GM12874 (cell line): ENCODE measurements around the gene CDK5RAP2.

Experiments
- TF ChIP-seq, protein P1 (sequence below): IDR thresholded peaks from 2 replicates; pipeline ENCODE4 v1.5.1; 2011; ENCODE audit warnings: low read depth, mild to moderate bottlenecking, control low read depth, low read length, moderate library complexity; ENCODE audit not compliant: insufficient read depth

Gene CDK5RAP2

DNA sequence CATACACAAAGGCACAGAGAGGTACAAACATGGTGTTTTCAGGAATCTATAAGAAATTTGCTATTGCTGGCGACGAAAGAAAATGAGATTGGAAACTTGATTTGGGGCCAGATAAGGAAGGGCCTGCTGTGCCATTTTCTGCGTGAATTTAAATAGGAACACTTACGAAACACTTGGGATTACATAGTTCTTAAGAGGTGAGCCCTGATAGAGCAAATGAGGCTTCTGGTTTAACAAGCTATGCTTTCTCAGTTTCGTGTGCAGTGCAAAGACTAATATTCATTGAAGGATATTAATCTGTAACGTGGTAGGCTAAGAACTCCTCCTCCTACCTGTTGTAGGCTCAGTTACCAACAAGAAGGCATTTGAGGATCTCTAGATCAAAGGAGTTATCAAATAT, 93.1 kb downstream of the CDK5RAP2 start:
- TF ChIP-seq, protein P1, sequence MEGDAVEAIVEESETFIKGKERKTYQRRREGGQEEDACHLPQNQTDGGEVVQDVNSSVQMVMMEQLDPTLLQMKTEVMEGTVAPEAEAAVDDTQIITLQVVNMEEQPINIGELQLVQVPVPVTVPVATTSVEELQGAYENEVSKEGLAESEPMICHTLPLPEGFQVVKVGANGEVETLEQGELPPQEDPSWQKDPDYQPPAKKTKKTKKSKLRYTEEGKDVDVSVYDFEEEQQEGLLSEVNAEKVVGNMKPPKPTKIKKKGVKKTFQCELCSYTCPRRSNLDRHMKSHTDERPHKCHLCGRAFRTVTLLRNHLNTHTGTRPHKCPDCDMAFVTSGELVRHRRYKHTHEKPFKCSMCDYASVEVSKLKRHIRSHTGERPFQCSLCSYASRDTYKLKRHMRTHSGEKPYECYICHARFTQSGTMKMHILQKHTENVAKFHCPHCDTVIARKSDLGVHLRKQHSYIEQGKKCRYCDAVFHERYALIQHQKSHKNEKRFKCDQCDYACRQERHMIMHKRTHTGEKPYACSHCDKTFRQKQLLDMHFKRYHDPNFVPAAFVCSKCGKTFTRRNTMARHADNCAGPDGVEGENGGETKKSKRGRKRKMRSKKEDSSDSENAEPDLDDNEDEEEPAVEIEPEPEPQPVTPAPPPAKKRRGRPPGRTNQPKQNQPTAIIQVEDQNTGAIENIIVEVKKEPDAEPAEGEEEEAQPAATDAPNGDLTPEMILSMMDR = no peak

- TF ChIP-seq, protein P1 = no peak
These were observed 93.6 kb downstream of the CDK5RAP2 start for GRCh38 chr9:120486347-120486746.

DNA sequence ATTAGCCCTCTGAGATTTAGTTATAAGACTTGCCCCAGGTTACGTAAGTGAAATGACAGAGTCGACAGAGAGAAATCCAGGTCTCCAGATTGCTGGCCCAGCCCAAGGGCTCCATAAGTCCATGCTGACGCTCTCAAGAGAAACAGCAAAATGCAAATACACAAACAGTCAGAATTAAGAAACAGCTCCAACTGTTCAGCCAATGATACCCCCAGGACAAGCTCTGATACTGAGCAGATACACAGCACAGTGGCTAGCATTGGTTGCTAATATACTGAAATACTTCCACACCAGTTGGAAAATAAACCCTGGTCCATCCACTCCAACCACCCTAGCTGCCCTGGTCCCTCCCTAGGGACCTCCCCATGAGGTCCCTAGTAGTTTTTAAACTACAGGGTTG, 94.2 kb downstream of the CDK5RAP2 start:
- TF ChIP-seq, protein P1 = no peak

GRCh38 chr9:120484162-120484561, 95.8 kb downstream of the CDK5RAP2 start:
- TF ChIP-seq, protein P1 = no peak

DNA sequence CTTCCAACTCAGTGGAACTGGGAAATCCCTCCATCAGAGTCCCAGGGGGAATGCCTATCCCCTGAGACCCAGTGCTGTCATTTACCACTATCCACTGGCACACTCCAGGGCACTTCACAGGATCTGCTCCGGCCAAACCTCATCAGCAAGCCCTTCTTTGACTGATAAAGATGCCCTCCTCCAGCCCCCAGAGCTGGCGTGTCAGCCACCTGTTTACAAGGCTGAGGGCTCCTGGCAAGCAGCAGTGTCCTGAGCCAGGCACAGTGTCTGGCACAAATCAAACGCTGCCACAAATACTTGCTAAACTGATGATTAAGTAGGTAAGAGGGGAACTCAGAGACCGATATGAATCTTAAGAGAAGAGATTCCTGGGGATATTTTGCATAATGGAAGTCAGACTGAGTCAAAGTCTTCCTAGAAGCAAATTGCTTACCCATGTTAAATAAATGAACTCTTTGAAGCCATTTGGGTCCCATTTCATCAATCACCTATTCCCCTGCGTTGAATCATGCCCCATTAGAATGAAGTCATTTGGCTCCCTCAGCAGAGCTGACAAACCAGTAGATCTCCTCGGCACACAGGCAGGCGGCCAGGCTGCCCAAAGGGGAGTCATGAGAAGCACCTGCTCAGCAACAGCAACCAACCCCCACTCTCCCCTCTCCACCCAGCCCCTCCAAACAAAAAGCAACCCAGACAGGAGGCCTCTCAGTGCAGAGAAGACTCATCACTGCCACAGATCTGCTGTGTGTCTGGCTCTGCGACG, 97.4 kb downstream of the CDK5RAP2 start:
- TF ChIP-seq, protein P1 = no peak

DNA sequence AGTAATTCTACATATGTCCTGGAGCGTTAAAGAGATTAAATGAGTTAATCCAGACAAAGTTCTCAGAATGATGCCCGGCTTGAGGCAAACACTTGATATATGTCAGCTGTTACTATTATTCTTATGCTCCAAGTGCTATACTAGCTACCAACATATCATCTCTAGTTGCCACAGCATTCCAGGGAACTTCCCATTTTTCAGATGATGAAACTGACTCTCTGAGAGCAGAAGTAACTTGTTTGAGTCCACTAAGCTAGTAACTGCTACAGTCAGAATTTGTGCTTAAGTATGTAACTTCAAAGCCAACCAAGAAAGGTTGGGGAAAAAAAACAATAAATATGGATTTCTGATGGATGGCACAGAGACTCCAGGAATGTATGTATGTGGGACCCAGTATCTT, 98.1 kb downstream of the CDK5RAP2 start:
- TF ChIP-seq, protein P1 = no peak

- TF ChIP-seq, protein P1 = no peak
These were observed 98.7 kb downstream of the CDK5RAP2 start for GRCh38 chr9:120481248-120481647.
